HepG2 (cell line): Measurements from ENCODE around the gene DDX39B. TPM values are rescaled to one million over a fixed set of nuclear protein-coding genes. Genes with fewer than 3 reads are reported as not detected.
A peak's percentile ranks its signal among the peaks of the same experiment; 100 is the strongest.

Experiments
- GFI1 ChIP-seq: sonication (generic); formaldehyde crosslinking; IDR thresholded peaks from 2 replicates; pipeline ENCODE4 v1.5.0; 2020; ENCODE audit warnings: missing genetic modification reagents, mild to moderate bottlenecking, borderline replicate concordance
- KDM4B ChIP-seq: sonication (generic); formaldehyde crosslinking; IDR thresholded peaks from 2 replicates; pipeline ENCODE4 v1.4.0; 2020; ENCODE audit warnings: missing genetic modification reagents
- NR1H2 ChIP-seq: sonication (generic); formaldehyde crosslinking; IDR thresholded peaks from 2 replicates; pipeline ENCODE4 v1.8.1; 2022; ENCODE audit warnings: low read depth, missing genetic modification reagents, borderline replicate concordance
- POLR2AphosphoS2 ChIP-seq: IDR thresholded peaks from 2 replicates; pipeline ENCODE4 v1.6.1; 2011; ENCODE audit warnings: low read depth, low read length, improper control_type of control experiment
- REL ChIP-seq: sonication (generic); formaldehyde crosslinking; conservative IDR thresholded peaks from 2 replicates; pipeline ENCODE4 v1.8.0; 2022; ENCODE audit warnings: mild to moderate bottlenecking, missing genetic modification reagents, moderate library complexity
- ZBTB3 ChIP-seq: sonication (generic); formaldehyde crosslinking; IDR thresholded peaks from 2 replicates; pipeline ENCODE4 v1.4.0; 2020; ENCODE audit warnings: low read depth, mild to moderate bottlenecking, moderate library complexity, missing genetic modification reagents, borderline replicate concordance
- ZFP41 ChIP-seq: sonication (generic); formaldehyde crosslinking; IDR thresholded peaks from 2 replicates; pipeline ENCODE4 v1.4.0; 2020; ENCODE audit warnings: mild to moderate bottlenecking, missing genetic modification reagents, borderline replicate concordance
- ZNF335 ChIP-seq: sonication (generic); formaldehyde crosslinking; IDR thresholded peaks from 2 replicates; pipeline ENCODE4 v1.4.0; 2020; ENCODE audit warnings: missing genetic modification reagents
- ZNF431 ChIP-seq: sonication (generic); formaldehyde crosslinking; IDR thresholded peaks from 2 replicates; pipeline ENCODE4 v1.9.0; 2022; ENCODE audit warnings: missing genetic modification reagents, low read depth, mild to moderate bottlenecking, borderline replicate concordance
- ZNF564 ChIP-seq: sonication (generic); formaldehyde crosslinking; IDR thresholded peaks from 2 replicates; pipeline ENCODE4 v1.8.1; 2023; ENCODE audit warnings: mild to moderate bottlenecking, missing genetic modification reagents
- ZNF83 ChIP-seq: sonication (generic); formaldehyde crosslinking; IDR thresholded peaks from 2 replicates; pipeline ENCODE4 v1.4.0; 2020; ENCODE audit warnings: missing genetic modification reagents, mild to moderate bottlenecking, borderline replicate concordance
- ZNF839 ChIP-seq: sonication (generic); formaldehyde crosslinking; IDR thresholded peaks from 2 replicates; pipeline ENCODE4 v1.4.0; 2020; ENCODE audit warnings: missing genetic modification reagents, mild to moderate bottlenecking, borderline replicate concordance
- ZSCAN25 ChIP-seq: sonication (generic); formaldehyde crosslinking; IDR thresholded peaks from 2 replicates; pipeline ENCODE4 v1.8.0; 2022; ENCODE audit warnings: mild to moderate bottlenecking, missing genetic modification reagents
- polyA plus RNA-seq, 8 experiments: library from polyadenylated mRNA; depleted of rRNA in 3 of 8; stranded (reverse) in 7 of 8; unstranded in 1 of 8; fragments of >200 nt; fragmentation: Illumina TruSeq in 4 of 8; extraction: Trizol in 4 of 8; gene quantifications; 2 replicates each; pipeline versions ENCODE4 v1.2.1 to v1.2.3, GENCODE V29; 2011 to 2016; ENCODE audit warnings: low read depth in 4 of 8, missing spikeins in 1 of 8, mixed read lengths in 1 of 8; ENCODE audit not compliant: insufficient read depth in 1 of 8
- total RNA-seq, 5 experiments: library from RNA; depleted of rRNA; stranded (reverse); fragments of >200 nt; fragmentation: Illumina TruSeq; extraction: Trizol; gene quantifications; 2 replicates each; pipeline ENCODE4 v1.2.3, GENCODE V29; 2016; ENCODE audit warnings: low read depth in 1 of 5
- TF ChIP-seq, protein P1 (sequence below): sonication (generic); formaldehyde crosslinking; IDR thresholded peaks from 2 replicates; pipeline ENCODE4 v1.5.0; 2020; ENCODE audit warnings: mild to moderate bottlenecking, missing genetic modification reagents
- TF ChIP-seq, protein P2 (sequence below): sonication (generic); formaldehyde crosslinking; IDR thresholded peaks from 2 replicates; pipeline ENCODE4 v1.9.0; 2021; ENCODE audit warnings: missing genetic modification reagents, borderline replicate concordance
- TF ChIP-seq, protein P3 (sequence below): sonication (generic); formaldehyde crosslinking; IDR thresholded peaks from 2 replicates; pipeline ENCODE4 v1.5.1; 2020; ENCODE audit warnings: mild to moderate bottlenecking, missing genetic modification reagents, moderate library complexity
- TF ChIP-seq, protein P4 (sequence below): sonication (generic); formaldehyde crosslinking; IDR thresholded peaks from 2 replicates; pipeline ENCODE4 v1.5.0; 2020; ENCODE audit warnings: missing genetic modification reagents

Gene DDX39B
- total and polyA plus RNA-seq, 2 of the 13 experiments (the other 11 are each of a cell fraction or from before 2014, with no cell fraction given), result 570 to 678 TPM

DNA sequence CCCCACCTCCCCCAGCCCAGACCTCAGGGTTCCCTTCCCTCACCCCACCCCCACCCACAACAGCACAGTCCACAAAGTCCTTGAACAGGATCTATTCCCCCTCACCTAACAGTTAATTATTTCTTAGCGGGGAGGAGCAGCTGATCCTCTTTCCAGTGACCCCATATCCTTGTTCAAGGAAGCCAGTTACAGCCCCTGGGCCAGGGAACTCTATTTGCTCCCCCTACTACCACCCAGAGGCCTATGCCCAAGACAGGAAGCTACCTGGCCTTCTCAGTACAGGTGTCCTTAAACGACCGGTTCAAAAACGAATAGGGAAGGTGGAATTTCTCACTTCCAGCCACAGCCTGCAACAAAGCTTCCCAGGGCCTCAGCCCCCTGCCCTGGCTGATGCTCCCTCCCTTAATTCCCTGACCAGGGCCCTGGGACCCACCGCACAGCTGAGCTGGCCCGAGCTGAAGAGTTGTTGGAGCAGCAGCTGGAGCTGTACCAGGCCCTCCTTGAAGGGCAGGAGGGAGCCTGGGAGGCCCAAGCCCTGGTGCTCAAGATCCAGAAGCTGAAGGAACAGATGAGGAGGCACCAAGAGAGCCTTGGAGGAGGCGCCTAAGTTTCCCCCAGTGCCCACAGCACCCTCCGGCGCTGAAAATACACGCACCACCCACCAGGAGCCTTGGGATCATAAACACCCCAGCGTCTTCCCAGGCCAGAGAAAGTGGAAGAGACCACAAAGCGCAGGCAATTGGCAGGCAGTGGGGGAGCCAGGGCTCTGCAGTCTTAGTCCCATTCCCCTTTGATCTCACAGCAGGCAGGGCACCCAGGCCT, 12.3 kb downstream of the DDX39B start (continued):
- TF ChIP-seq, protein P1, sequence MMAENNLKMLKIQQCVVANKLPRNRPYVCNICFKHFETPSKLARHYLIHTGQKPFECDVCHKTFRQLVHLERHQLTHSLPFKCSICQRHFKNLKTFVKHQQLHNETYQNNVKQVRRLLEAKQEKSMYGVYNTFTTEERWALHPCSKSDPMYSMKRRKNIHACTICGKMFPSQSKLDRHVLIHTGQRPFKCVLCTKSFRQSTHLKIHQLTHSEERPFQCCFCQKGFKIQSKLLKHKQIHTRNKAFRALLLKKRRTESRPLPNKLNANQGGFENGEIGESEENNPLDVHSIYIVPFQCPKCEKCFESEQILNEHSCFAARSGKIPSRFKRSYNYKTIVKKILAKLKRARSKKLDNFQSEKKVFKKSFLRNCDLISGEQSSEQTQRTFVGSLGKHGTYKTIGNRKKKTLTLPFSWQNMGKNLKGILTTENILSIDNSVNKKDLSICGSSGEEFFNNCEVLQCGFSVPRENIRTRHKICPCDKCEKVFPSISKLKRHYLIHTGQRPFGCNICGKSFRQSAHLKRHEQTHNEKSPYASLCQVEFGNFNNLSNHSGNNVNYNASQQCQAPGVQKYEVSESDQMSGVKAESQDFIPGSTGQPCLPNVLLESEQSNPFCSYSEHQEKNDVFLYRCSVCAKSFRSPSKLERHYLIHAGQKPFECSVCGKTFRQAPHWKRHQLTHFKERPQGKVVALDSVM (CRISPR knock-in tag), result no peak
- no peak for TF ChIP-seq ZSCAN25 (CRISPR knock-in tag)
- TF ChIP-seq ZNF431 (CRISPR knock-in tag), result peak; percentile 20; the same call in 1 of the 2 replicates
- no peak for TF ChIP-seq ZNF839 (CRISPR knock-in tag)
- TF ChIP-seq KDM4B, result no peak
- TF ChIP-seq GFI1 (CRISPR knock-in tag), result no peak; the same call in 1 of the 2 replicates
- TF ChIP-seq ZNF564 (CRISPR knock-in tag), result no peak
- TF ChIP-seq, protein P2, sequence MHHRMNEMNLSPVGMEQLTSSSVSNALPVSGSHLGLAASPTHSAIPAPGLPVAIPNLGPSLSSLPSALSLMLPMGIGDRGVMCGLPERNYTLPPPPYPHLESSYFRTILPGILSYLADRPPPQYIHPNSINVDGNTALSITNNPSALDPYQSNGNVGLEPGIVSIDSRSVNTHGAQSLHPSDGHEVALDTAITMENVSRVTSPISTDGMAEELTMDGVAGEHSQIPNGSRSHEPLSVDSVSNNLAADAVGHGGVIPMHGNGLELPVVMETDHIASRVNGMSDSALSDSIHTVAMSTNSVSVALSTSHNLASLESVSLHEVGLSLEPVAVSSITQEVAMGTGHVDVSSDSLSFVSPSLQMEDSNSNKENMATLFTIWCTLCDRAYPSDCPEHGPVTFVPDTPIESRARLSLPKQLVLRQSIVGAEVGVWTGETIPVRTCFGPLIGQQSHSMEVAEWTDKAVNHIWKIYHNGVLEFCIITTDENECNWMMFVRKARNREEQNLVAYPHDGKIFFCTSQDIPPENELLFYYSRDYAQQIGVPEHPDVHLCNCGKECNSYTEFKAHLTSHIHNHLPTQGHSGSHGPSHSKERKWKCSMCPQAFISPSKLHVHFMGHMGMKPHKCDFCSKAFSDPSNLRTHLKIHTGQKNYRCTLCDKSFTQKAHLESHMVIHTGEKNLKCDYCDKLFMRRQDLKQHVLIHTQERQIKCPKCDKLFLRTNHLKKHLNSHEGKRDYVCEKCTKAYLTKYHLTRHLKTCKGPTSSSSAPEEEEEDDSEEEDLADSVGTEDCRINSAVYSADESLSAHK (CRISPR knock-in tag), result no peak
- TF ChIP-seq, protein P3, sequence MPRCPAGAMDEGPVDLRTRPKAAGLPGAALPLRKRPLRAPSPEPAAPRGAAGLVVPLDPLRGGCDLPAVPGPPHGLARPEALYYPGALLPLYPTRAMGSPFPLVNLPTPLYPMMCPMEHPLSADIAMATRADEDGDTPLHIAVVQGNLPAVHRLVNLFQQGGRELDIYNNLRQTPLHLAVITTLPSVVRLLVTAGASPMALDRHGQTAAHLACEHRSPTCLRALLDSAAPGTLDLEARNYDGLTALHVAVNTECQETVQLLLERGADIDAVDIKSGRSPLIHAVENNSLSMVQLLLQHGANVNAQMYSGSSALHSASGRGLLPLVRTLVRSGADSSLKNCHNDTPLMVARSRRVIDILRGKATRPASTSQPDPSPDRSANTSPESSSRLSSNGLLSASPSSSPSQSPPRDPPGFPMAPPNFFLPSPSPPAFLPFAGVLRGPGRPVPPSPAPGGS, result no peak
- TF ChIP-seq REL (CRISPR knock-in tag), result no peak
- no peak for TF ChIP-seq ZFP41 (CRISPR knock-in tag)
- TF ChIP-seq, protein P4, sequence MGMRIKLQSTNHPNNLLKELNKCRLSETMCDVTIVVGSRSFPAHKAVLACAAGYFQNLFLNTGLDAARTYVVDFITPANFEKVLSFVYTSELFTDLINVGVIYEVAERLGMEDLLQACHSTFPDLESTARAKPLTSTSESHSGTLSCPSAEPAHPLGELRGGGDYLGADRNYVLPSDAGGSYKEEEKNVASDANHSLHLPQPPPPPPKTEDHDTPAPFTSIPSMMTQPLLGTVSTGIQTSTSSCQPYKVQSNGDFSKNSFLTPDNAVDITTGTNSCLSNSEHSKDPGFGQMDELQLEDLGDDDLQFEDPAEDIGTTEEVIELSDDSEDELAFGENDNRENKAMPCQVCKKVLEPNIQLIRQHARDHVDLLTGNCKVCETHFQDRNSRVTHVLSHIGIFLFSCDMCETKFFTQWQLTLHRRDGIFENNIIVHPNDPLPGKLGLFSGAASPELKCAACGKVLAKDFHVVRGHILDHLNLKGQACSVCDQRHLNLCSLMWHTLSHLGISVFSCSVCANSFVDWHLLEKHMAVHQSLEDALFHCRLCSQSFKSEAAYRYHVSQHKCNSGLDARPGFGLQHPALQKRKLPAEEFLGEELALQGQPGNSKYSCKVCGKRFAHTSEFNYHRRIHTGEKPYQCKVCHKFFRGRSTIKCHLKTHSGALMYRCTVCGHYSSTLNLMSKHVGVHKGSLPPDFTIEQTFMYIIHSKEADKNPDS (CRISPR knock-in tag), result no peak
- no peak for TF ChIP-seq ZNF83 (CRISPR knock-in tag)
- TF ChIP-seq NR1H2 (CRISPR knock-in tag), result no peak
- no peak; the same call in 1 of the 2 replicates for TF ChIP-seq ZNF335
- no peak; the same call in 1 of the 2 replicates for TF ChIP-seq POLR2AphosphoS2
- no peak for TF ChIP-seq ZBTB3 (CRISPR knock-in tag)
